AG04450 (cell line): Measurements from ENCODE around the gene CCND2. TPM values are rescaled to one million over a fixed set of nuclear protein-coding genes. Genes with fewer than 3 reads are reported as not detected.

ENCODE experiments used
- CTCF ChIA-PET: fragments of 300-600, 350-600 bp; formaldehyde crosslinking; extraction: SDS; loops from one replicate; lab custom pipeline; 2022; ENCODE audit warnings: antibody characterized with exemption, inconsistent platforms; lab: Charles Lee
- POLR2A ChIA-PET: fragments of 350-600 bp; formaldehyde crosslinking; extraction: SDS; loops from one replicate; lab custom pipeline; 2021; ENCODE audit warnings: antibody characterized with exemption, inconsistent platforms; lab: Yijun Ruan, JAX
- DNase-seq: peaks from one replicate; pipeline ENCODE4 v3.0.0-alpha.2; 2011; ENCODE audit warnings: low read depth, low spot score
- H3K27ac ChIP-seq: one replicate; pipeline ENCODE4 v1.5.1; 2012; ENCODE audit warnings: low read depth, low read length, control low read depth
- H3K27me3 ChIP-seq: one replicate; pipeline ENCODE4 v1.6.0; 2012; ENCODE audit warnings: low read length; ENCODE audit not compliant: control insufficient read depth, insufficient read depth
- H3K4me3 ChIP-seq: 2 replicates; pipeline ENCODE4 v1.5.1; 2011; ENCODE audit warnings: mild to moderate bottlenecking, low read depth, low read length, control low read depth
- H3K9me3 ChIP-seq: 2 replicates; pipeline ENCODE4 v1.5.1; 2012; ENCODE audit warnings: low read length; ENCODE audit not compliant: control insufficient read depth, insufficient read depth
- CTCF ChIP-seq: IDR thresholded peaks from 2 replicates; pipeline ENCODE4 v1.5.1; 2011; ENCODE audit warnings: low read depth, low read length, control low read depth, inconsistent platforms
- polyA plus RNA-seq: library from polyadenylated mRNA; depleted of rRNA; stranded (reverse); fragments of >200 nt; gene quantifications from 2 replicates; pipeline ENCODE4 v1.2.3, GENCODE V29; 2011

Gene CCND2
- polyA plus RNA-seq, 1 experiment = 4.2 TPM

DNA sequence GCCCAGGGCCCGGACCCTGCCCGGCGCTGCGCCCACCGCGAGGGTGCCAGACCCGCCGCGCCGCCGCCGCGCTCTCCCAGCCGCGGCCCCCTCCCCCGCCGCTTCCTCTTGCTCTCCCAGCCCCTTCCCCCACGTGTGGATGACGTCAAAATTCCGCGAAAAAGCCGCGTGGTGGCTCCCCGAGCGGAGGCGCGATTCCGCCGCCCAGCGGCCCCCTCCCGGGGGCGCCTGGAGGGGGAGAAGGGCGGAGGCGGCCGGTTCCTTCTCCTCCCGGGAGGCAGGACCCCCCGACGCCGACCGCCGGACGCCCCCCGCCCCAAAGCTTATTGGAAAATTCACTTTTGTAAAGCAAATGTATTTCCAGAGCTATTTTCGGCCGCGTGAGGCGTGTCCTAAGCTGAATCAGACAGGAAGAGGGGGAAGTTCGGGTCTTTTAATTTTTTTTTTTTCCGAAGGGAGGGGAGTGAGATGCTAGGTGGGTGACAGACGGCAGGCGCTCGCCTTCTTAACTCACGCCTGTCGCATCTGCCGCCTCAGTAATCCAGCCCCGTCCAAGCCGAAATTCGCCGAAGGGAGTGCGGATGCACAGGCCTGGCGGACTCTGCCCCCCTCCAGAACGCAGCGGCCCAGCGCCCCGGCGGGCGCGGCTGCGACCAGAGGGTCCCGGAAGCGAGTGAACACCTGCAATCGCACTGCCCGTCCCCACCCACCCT, 4.1 kb upstream of the CCND2 start:
- peaks cover 12% of the 10 kb centered on the region; the same call in 1 of the 2 replicates for H3K9me3 ChIP-seq
- ChIA-PET CTCF (interaction anchor here (0.5 to 3.1 kb wide), 3 partner anchors 8 to 499 kb away, joined by 3 to 44 read pairs (median 14); no protein-coding TSS in a partner anchor), POLR2A (no interaction called here)
- peak overlapping the region; percentile 35 for H3K4me3 ChIP-seq
- H3K27me3 ChIP-seq = peaks cover 76% of the 10 kb centered on the region
- no peak for DNase-seq
- no peak overlapping the region for H3K27ac ChIP-seq
- TF ChIP-seq CTCF = 0 out of 2 replicates have a peak, but pooled peaks have one; percentile 1

DNA sequence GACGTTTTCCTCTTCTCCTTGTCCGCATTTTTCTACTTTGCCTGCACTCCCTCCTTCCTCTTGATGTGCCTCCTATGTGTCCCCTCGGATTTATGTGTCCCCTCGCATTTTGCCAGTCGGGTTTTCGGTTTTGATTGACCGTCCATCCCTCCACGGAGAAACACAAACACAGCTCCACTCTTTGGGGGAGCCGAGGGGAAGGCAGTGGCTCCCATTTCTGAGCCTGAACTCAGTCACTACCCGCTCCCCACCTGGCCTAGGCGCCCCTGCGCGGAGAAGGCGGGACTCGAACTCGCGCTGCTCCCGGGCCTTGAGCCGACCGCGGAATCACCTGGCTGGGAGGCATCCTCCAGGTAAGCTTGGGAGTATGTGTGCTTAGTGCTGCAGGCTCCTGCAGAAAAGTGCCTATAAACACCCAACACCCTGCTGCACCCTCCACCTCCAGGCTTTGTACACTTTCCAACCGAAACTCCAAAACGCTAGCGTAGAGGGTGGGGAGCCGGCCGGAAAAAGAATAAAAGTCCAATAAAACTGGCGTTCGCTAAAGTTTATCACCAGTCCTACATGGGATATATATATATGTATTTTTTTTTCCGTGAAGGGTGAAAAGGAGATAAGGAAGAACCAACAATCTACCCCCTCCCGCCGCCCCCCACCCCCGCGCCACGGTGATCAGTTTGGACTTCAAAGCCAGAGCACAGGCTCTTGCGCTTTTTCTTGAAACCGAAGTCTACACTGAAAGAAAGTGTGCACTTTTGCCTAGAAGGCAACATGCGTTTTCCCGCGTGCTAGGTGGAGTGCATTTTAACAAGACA, 3.3 kb upstream of the CCND2 start:
- ChIA-PET POLR2A (no interaction called here), CTCF (interaction anchor here (0.5 kb wide), 1 partner anchor 500 kb away, joined by 3 read pairs; no protein-coding TSS in a partner anchor)
- TF ChIP-seq CTCF = no peak
- H3K27me3 ChIP-seq = peaks cover 80% of the 10 kb centered on the region
- H3K27ac ChIP-seq = no peak overlapping the region
- DNase-seq = no peak
- H3K9me3 ChIP-seq = peaks cover 12% of the 10 kb centered on the region; the same call in 1 of the 2 replicates
- no peak overlapping the region for H3K4me3 ChIP-seq

DNA sequence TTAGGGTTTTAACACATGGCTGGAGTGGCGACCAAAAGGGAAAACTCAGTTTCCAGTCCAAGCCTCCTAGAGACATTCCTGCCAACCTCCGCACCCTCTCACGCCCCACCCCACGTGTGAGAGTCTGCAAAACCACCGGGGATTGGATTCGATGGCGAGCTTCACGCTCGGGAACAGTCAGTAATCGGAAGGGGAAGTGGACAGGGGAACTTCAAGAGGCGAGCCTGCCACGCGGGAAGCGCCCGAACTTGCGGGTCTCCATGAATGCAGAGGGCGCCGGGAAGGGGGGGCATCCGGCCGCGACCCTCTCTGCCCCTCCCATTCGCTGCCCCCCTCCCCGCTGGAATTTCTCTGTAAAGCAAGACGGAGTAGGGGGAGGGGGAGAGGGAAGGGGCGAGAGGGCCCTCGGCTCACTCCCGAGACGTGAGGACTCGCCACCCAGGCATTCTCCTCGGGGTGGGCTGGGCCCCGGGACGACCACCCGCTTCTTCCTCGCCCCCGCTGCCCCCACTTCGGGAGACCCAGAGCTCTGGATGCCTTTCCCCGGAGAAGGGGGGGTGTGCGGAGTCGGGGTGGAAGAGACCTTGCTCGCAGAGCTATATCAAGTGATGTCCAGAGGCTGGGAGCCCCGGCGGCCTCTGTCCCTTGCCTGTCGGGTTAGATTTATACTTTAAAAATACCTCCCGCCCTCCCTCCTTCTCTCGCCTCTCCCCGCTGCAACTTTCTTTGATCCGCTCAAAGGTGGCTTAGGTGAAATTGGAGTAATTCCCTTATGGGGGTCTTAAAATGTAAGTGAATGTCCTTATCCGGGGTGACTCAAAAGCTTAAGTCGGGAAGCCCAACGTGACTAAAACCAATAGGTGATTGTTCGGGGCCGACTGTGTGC, 2.5 kb upstream of the CCND2 start:
- POLR2A ChIA-PET = no interaction called here
- H3K27me3 ChIP-seq = peaks cover 83% of the 10 kb centered on the region
- H3K4me3 ChIP-seq = peak overlapping the region; percentile 35; the same call in 1 of the 2 replicates
- H3K9me3 ChIP-seq = peaks cover 12% of the 10 kb centered on the region; the same call in 1 of the 2 replicates
- TF ChIP-seq CTCF = no peak
- CTCF ChIA-PET = interaction anchor here (0.6 to 1.6 kb wide), 4 partner anchors 163 to 971 kb away, joined by 3 to 6 read pairs (median 4); no protein-coding TSS in a partner anchor
- no peak overlapping the region for H3K27ac ChIP-seq
- DNase-seq = no peak

DNA sequence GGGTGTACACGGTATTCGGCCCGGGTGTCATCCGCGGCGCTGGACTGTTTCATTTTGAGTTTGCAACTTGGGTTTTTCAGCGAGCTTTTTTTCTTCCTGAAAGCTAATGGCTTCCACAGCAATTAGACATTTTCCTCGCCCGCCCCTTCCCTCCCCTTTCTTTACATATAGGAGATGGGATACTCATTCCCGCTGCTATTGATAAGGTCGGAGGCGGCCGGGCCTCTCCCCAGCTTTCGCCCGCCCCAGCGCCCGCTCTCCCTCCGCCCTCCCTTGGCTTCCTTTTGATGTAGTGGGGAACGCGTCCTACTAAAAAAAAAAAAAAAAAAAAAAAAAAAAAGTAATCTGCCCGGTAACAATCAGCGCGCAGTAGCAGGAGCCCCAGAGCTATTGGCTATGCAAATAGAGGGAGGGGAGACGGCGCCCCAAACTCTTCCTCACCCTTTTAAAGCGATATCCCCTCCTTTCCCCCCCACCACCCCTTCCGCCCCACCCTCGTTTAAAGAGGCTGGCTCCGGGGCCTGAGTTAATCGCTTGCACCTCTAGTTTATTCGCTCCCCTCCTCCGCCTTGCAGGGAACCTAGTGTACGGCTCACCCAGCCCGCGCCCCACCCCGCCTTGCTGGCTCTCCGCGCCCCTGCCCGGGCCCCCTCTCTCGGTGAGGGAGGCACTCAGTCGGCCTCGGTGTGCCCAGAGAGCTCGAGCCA, 1.7 kb upstream of the CCND2 start:
- no peak for TF ChIP-seq CTCF
- peak overlapping the region; percentile 35 for H3K4me3 ChIP-seq
- H3K9me3 ChIP-seq = peaks cover 12% of the 10 kb centered on the region; the same call in 1 of the 2 replicates
- no peak for DNase-seq
- ChIA-PET CTCF (interaction anchor here (0.6 to 1.6 kb wide), 4 partner anchors 164 to 972 kb away, joined by 3 to 6 read pairs (median 4); no protein-coding TSS in a partner anchor), POLR2A (interaction anchor here (0.6 kb wide), 2 partner anchors 11 to 12 kb away, joined by 4 to 9 read pairs; no protein-coding TSS in a partner anchor)
- H3K27ac ChIP-seq = no peak overlapping the region
- H3K27me3 ChIP-seq = peaks cover 88% of the 10 kb centered on the region
